PC-9 (cell line): ENCODE results near the gene CBLN3. TPM values are rescaled to one million over a fixed set of nuclear protein-coding genes. Genes with fewer than 3 reads are reported as not detected.
A peak's percentile ranks its signal among the peaks of the same experiment; 100 is the strongest.

Experiments
- BruUV-seq: library from RNA; stranded (reverse); fragments of 400-500 nt; replicated peaks from 2 replicates; lab custom pipeline; 2021; lab: Mats Ljungman, UMichigan
- CTCF ChIA-PET: fragments of 300-600 bp; sonication (Branson Sonifier 250); formaldehyde crosslinking; loops from one replicate; lab custom pipeline; 2022; ENCODE audit warnings: antibody characterized with exemption; lab: Charles Lee
- POLR2A ChIA-PET: fragments of 300-600 bp; sonication (Branson Sonifier 250); formaldehyde crosslinking; loops from one replicate; lab custom pipeline; 2022; ENCODE audit warnings: antibody characterized with exemption; ENCODE audit not compliant: unreplicated experiment; lab: Charles Lee
- DNase-seq, 2 experiments: peaks; one replicate each; pipeline versions ENCODE4 v3.0.0 to v3.0.0-alpha.2; 2015 to 2022; ENCODE audit warnings: mixed read lengths in 1 of 2
- H2AFZ ChIP-seq: fragments of 200-600 bp; sonication (generic); 2 replicates; pipeline ENCODE4 v1.8.1; 2017; ENCODE audit warnings: antibody characterized with exemption
- H3F3A ChIP-seq: fragments of 200-600 bp; sonication (generic); 2 replicates; pipeline ENCODE4 v1.8.1; 2017; ENCODE audit warnings: antibody characterized with exemption, mild to moderate bottlenecking, low read depth; ENCODE audit not compliant: insufficient read depth
- H3K27ac ChIP-seq: fragments of 200-600 bp; sonication (generic); 2 replicates; pipeline ENCODE4 v1.6.1; 2016; ENCODE audit warnings: mixed run types
- H3K27me3 ChIP-seq: fragments of 200-600 bp; sonication (generic); 2 replicates; pipeline ENCODE4 v1.6.1; 2016; ENCODE audit warnings: low read depth, mixed run types; ENCODE audit not compliant: insufficient read depth
- H3K36me3 ChIP-seq: fragments of 200-600 bp; sonication (generic); 2 replicates; pipeline ENCODE4 v1.6.1; 2016; ENCODE audit warnings: low read depth, mixed run types
- H3K4me1 ChIP-seq: fragments of 200-600 bp; sonication (generic); replicated peaks from 2 replicates; pipeline ENCODE4 v1.6.1; 2016; ENCODE audit warnings: mixed run types; ENCODE audit not compliant: insufficient read depth
- H3K4me2 ChIP-seq: fragments of 200-600 bp; sonication (generic); 2 replicates; pipeline ENCODE4 v1.6.1; 2017; ENCODE audit warnings: mixed run types
- H3K4me3 ChIP-seq: fragments of 200-600 bp; sonication (generic); 2 replicates; pipeline ENCODE4 v1.6.1; 2016; ENCODE audit warnings: mixed run types
- H3K79me2 ChIP-seq: fragments of 200-600 bp; sonication (generic); 2 replicates; pipeline ENCODE4 v1.6.1; 2017; ENCODE audit warnings: low read depth, mixed run types
- H3K9me2 ChIP-seq: fragments of 200-600 bp; sonication (generic); 2 replicates; pipeline ENCODE4 v1.8.1; 2017; ENCODE audit warnings: mild to moderate bottlenecking; ENCODE audit not compliant: insufficient read depth
- H3K9me3 ChIP-seq: fragments of 200-600 bp; sonication (generic); 2 replicates; pipeline ENCODE4 v1.8.1; 2016; ENCODE audit warnings: low read depth; ENCODE audit not compliant: insufficient read depth
- H4K20me1 ChIP-seq: fragments of 200-600 bp; sonication (generic); 2 replicates; pipeline ENCODE4 v1.8.1; 2017; ENCODE audit not compliant: insufficient read depth
- EZH2 ChIP-seq: fragments of 200-600 bp; sonication (generic); IDR thresholded peaks from 2 replicates; pipeline ENCODE4 v1.8.0; 2017; ENCODE audit warnings: antibody characterized with exemption, low read depth
- intact Hi-C: fragments of 100-400 bp; cut with micrococcal nuclease; formaldehyde crosslinking; loops from one replicate; pipeline ENCODE4 v1.10.0; 2022; ENCODE audit not compliant: unreplicated experiment
- total RNA-seq: library from RNA; stranded (reverse); gene quantifications from 2 replicates; pipeline ENCODE4 v1.2.3, GENCODE V29; 2021
- TF ChIP-seq, protein P1 (sequence below): fragments of 200-600 bp; sonication (generic); conservative IDR thresholded peaks from 2 replicates; pipeline ENCODE4 v1.6.1; 2017; ENCODE audit warnings: mixed run types, antibody characterized with exemption, mild to moderate bottlenecking, moderate library complexity

Gene CBLN3
- total RNA-seq, 1 experiment from 2014 or later = 8.3 TPM

- Histone ChIP-seq H3K4me1 (peaks cover 31% of the 10 kb centered on the region), H3F3A (peaks cover 17% of the 10 kb centered on the region), H3K9me3 (no peaks in the 10 kb centered on the region), H3K79me2 (0 out of 2 replicates have a peak, but pooled peaks cover 3% of the 10 kb centered on the region), H2AFZ (no peak overlapping the region), H4K20me1 (no peaks in the 10 kb centered on the region), H3K9me2 (no peaks in the 10 kb centered on the region), H3K27me3 (no peaks in the 10 kb centered on the region), H3K36me3 (no peaks in the 10 kb centered on the region), H3K4me2 (no peak overlapping the region), H3K27ac (no peak overlapping the region), H3K4me3 (no peak overlapping the region)
- no peak for TF ChIP-seq EZH2
- TF ChIP-seq, protein P1, sequence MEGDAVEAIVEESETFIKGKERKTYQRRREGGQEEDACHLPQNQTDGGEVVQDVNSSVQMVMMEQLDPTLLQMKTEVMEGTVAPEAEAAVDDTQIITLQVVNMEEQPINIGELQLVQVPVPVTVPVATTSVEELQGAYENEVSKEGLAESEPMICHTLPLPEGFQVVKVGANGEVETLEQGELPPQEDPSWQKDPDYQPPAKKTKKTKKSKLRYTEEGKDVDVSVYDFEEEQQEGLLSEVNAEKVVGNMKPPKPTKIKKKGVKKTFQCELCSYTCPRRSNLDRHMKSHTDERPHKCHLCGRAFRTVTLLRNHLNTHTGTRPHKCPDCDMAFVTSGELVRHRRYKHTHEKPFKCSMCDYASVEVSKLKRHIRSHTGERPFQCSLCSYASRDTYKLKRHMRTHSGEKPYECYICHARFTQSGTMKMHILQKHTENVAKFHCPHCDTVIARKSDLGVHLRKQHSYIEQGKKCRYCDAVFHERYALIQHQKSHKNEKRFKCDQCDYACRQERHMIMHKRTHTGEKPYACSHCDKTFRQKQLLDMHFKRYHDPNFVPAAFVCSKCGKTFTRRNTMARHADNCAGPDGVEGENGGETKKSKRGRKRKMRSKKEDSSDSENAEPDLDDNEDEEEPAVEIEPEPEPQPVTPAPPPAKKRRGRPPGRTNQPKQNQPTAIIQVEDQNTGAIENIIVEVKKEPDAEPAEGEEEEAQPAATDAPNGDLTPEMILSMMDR = no peak
- intact Hi-C loops = no loop called here
- POLR2A ChIA-PET = interaction anchor here (0.7 kb wide), 1 partner anchor 42 kb away, joined by 5 read pairs; no protein-coding TSS in a partner anchor
- CTCF ChIA-PET = no interaction called here
- BruUV-seq = no TSS peak
- DNase-seq = no peak
Observed at GRCh38 chr14:24395609-24396582, 33.6 kb downstream of the CBLN3 start.

DNA sequence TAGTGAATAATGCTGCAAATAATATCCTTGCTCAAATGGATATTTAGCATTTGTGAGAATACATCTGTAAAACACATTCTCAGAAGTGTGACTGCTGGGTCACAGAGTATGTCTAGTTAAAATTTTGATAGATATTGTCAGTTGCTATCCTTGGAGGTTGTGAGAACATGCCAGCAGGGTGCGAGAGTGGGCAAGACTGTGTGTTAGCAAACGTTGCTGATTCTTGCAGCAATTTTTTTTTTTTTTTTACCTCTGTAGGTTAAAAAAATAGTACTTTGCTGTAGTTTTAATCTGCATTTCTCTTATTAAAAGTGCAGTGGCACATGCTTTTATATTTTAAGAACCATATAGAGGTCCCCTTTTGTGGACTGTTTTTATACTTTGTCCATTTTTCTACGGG lies 35.2 kb downstream of the CBLN3 start:
- intact Hi-C loops = no loop called here
- BruUV-seq = no TSS peak

More for the DNA sequence above, 35.2 kb downstream of the CBLN3 start:
- H3K79me2 ChIP-seq = 0 out of 2 replicates have a peak, but pooled peaks cover 3% of the 10 kb centered on the region
- peaks cover 36% of the 10 kb centered on the region for H3K4me1 ChIP-seq
- no peak overlapping the region for H3K27ac ChIP-seq
- H3K36me3 ChIP-seq = no peaks in the 10 kb centered on the region
- H3K4me3 ChIP-seq = no peak overlapping the region
- ChIA-PET POLR2A (no interaction called here), CTCF (no interaction called here)
- DNase-seq = no peak
- no peak overlapping the region for H2AFZ ChIP-seq
- TF ChIP-seq, protein P1 = no peak
- TF ChIP-seq EZH2 = no peak
- peak overlapping the region; percentile 79; the same call in 1 of the 2 replicates for H3K4me2 ChIP-seq
- H3K9me3 ChIP-seq = no peaks in the 10 kb centered on the region
- H3K27me3 ChIP-seq = no peaks in the 10 kb centered on the region
- no peaks in the 10 kb centered on the region for H4K20me1 ChIP-seq
- no peaks in the 10 kb centered on the region for H3K9me2 ChIP-seq
- H3F3A ChIP-seq = peaks cover 17% of the 10 kb centered on the region
